Measurements from ENCODE around the gene CEP57L1. TPM values are rescaled to one million over a fixed set of nuclear protein-coding genes. Genes with fewer than 3 reads are reported as not detected.

The CEP57L1 gene
- total RNA-seq, 1 donor from 2014 or later = 14.0 TPM

DNA sequence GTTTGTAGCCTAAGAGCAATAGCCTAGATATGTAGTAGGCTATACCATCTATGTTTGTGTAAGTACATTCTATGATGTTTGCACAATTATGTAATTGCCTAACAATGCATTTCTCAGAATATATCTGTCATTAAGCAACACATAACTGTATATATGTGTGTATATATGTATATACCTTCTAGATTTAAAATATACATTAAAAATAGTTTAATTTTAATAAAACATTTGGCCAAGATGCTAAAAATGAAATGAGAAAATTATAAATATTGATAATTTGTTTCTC is 21.2 kb upstream of the CEP57L1 start:
- no peak overlapping the region for H3K4me3 Mint-ChIP-seq (ENCODE audit: unreplicated experiment)
- DNase-seq (ENCODE audit: low spot score) = no peak
- H3K27ac Mint-ChIP-seq (ENCODE audit: unreplicated experiment) = no peak overlapping the region

DNA sequence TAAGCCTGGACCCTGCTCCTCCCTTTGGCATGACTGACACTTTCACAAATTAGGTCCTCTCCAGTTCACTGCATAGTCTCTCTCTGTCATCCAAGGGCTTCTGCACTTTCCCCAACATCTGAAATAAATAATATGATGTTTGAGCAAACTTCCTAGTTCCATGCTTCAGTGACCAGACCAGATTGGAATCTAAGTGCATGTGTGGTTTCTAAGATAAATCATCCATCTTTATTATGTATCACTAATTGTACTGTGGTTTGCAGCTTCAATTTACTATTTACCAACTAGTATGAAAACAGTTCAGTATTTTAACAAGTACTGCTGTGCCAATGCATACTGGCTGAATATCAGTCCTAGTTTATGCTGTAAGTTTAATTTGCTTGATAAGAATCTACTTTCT is 19.4 kb upstream of the CEP57L1 start:
- Mint-ChIP-seq H3K9me3 (ENCODE audit: low read depth) (no peaks in the 10 kb centered on the region), H3K4me1 (ENCODE audit: low read depth) (peaks cover 22% of the 10 kb centered on the region), H3K4me3 (ENCODE audit: unreplicated experiment) (no peak overlapping the region), H3K36me3 (ENCODE audit: low read depth) (no peaks in the 10 kb centered on the region), H3K27me3 (ENCODE audit: low read depth) (no peaks in the 10 kb centered on the region), H3K27ac (ENCODE audit: unreplicated experiment) (no peak overlapping the region)
- DNase-seq (ENCODE audit: low spot score) = no peak
- TF ChIP-seq CTCF (IDR thresholded peaks at IDR 0.05) = no peak

More for the DNA sequence above, 21.2 kb upstream of the CEP57L1 start:
- Mint-ChIP-seq H3K9me3 (ENCODE audit: low read depth) (no peaks in the 10 kb centered on the region), H3K36me3 (ENCODE audit: low read depth) (no peaks in the 10 kb centered on the region), H3K4me1 (ENCODE audit: low read depth) (peaks cover 10% of the 10 kb centered on the region), H3K27me3 (ENCODE audit: low read depth) (no peaks in the 10 kb centered on the region)
- TF ChIP-seq CTCF (IDR thresholded peaks at IDR 0.05) = no peak

GRCh38 chr6:109076377-109076776 is 18.9 kb upstream of the CEP57L1 start:
- H3K4me3 Mint-ChIP-seq (ENCODE audit: unreplicated experiment) = no peak overlapping the region

DNA sequence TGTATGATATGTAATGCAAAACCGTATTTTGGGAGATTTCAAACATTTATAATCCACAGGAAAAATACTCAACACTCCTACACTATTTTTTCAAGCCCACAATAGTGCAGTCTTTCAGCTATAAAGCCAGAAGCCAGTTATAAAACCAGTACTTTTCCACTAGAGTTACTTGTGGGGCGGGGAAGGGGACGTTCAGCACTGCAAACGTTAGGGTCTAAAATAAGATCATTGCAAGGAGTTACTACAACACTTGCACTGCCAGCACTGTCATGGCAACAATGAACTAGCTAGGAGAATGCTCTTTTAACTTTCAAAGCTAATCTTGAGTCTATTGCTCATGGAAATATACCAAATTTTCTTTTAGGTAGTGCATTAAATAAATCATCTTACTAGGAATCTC is 15.3 kb upstream of the CEP57L1 start:
- Mint-ChIP-seq H3K36me3 (ENCODE audit: low read depth) (no peaks in the 10 kb centered on the region), H3K4me3 (ENCODE audit: unreplicated experiment) (no peak overlapping the region), H3K4me1 (ENCODE audit: low read depth) (peaks cover 30% of the 10 kb centered on the region), H3K27me3 (ENCODE audit: low read depth) (no peaks in the 10 kb centered on the region), H3K27ac (ENCODE audit: unreplicated experiment) (peak overlapping the region; percentile 78), H3K9me3 (ENCODE audit: low read depth) (no peaks in the 10 kb centered on the region)
- TF ChIP-seq CTCF (IDR thresholded peaks at IDR 0.05) = no peak
- no peak for DNase-seq (ENCODE audit: low spot score)

More at GRCh38 chr6:109076377-109076776, 18.9 kb upstream of the CEP57L1 start:
- no peak for DNase-seq (ENCODE audit: low spot score)
- TF ChIP-seq CTCF (IDR thresholded peaks at IDR 0.05) = no peak
- Mint-ChIP-seq H3K9me3 (ENCODE audit: low read depth) (no peaks in the 10 kb centered on the region), H3K27me3 (ENCODE audit: low read depth) (no peaks in the 10 kb centered on the region), H3K36me3 (ENCODE audit: low read depth) (no peaks in the 10 kb centered on the region), H3K27ac (ENCODE audit: unreplicated experiment) (no peak overlapping the region), H3K4me1 (ENCODE audit: low read depth) (peaks cover 23% of the 10 kb centered on the region)

GRCh38 chr6:109081026-109081425 is 14.3 kb upstream of the CEP57L1 start:
- Mint-ChIP-seq H3K4me1 (ENCODE audit: low read depth) (peaks cover 30% of the 10 kb centered on the region), H3K36me3 (ENCODE audit: low read depth) (no peaks in the 10 kb centered on the region), H3K27me3 (ENCODE audit: low read depth) (no peaks in the 10 kb centered on the region), H3K27ac (ENCODE audit: unreplicated experiment) (peak overlapping the region; percentile 69), H3K9me3 (ENCODE audit: low read depth) (no peaks in the 10 kb centered on the region), H3K4me3 (ENCODE audit: unreplicated experiment) (no peak overlapping the region)
- no peak for TF ChIP-seq CTCF (IDR thresholded peaks at IDR 0.05)
- DNase-seq (ENCODE audit: low spot score) = no peak

All from chondrocyte (in vitro differentiated cells).